ENCODE data around the gene TTC6.

Gene TTC6

DNA sequence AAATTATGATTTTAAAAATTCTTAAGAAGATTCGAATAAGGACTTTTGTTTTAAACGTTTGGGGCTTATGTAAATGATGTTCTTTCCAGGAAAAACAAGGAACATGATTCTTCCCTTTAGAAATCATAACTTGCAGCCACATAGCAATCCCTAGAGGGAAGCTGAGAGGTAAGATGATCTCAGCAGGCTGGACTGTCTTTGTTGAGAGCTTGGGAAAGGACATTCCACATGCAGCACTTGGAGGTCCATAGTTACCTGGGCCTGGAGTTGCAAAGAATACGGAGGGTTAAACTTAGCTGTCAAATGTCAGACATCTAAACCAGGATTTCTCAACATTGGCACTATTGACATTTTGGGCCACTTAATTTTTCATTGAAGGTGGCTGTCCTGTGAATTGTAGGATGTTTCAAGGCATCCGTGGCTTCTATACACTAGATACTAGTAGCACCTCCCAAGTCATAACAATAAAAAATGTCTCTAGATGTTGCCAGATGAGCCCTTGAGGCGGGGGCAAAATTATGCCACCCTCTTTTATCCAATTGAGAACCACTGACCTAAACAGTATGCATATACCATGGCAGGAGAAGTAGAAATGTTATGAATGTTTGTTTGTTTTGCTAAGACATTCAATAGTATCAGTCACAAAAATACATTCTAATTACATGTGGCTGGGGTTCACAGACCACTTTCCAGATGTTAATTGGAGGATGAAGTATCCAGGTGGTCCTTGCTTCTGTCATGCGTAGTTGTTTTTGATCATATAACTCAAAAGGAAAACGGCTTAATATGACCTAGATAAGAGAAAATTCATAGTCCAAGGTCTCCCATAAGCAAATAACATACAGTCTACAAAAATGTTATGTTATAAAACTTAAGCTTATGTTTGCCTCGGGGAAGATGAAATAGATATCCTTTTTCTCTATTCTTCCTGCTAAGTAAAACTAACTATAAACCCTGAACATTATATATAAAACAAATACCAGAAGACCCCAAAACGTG lies 30.5 kb downstream of the TTC6 start:
- no peak for DNase-seq

GRCh38 chr14:37637341-37637740 lies 41.9 kb downstream of the TTC6 start:
- DNase-seq = no peak

DNA sequence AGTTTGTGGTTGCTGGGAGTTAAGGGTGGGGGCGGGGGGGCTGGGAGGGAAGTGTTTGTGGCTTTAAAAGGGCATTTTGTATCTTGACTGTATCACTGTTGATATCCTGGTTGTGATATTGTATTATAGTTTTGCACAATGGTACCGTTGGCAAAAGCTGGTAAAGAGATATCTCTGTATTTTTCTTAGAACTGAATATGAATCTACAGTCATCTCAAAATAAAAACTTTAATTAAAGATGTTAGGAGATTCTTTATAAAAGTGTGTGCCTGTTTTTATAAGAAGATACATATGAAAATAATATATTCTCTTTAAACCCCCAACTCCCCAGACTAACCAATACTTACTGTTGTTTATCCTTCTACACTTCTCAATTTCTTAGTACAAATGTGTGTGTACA lies 43.2 kb downstream of the TTC6 start:
- DNase-seq = no peak

- DNase-seq = no peak
Observed at GRCh38 chr14:37641117-37641516, 45.7 kb downstream of the TTC6 start.

GRCh38 chr14:37642125-37642524 lies 46.7 kb downstream of the TTC6 start:
- no peak for DNase-seq

GRCh38 chr14:37643701-37644100 lies 48.3 kb downstream of the TTC6 start:
- no peak for DNase-seq

Data from activated CD4-positive, alpha-beta T cell treated with anti-CD3 and anti-CD28 coated beads for 4 hours (primary cell).